Calu3 (cell line): ENCODE measurements around the gene GATAD2A. TPM values are rescaled to one million over a fixed set of nuclear protein-coding genes. Genes with fewer than 3 reads are reported as not detected.

Experiments used
- BruUV-seq: library from RNA; stranded (reverse); fragments of 400-500 nt; replicated peaks from 2 replicates; lab custom pipeline; 2021; lab: Mats Ljungman, UMichigan
- CTCF ChIA-PET: fragments of 300-600 bp; sonication (Branson Sonifier 250); formaldehyde crosslinking; loops from one replicate; lab custom pipeline; 2022; ENCODE audit warnings: antibody characterized with exemption; lab: Charles Lee
- DNase-seq: peaks from one replicate; pipeline ENCODE4 v3.0.0; 2022
- H3K27ac Mint-ChIP-seq: one replicate; pipeline ENCODE4 v1.8.0; 2022; ENCODE audit warnings: mixed read lengths; ENCODE audit not compliant: unreplicated experiment
- H3K27me3 Mint-ChIP-seq: one replicate; pipeline ENCODE4 v1.8.0; 2022; ENCODE audit warnings: mixed read lengths; ENCODE audit not compliant: unreplicated experiment
- H3K36me3 Mint-ChIP-seq: one replicate; pipeline ENCODE4 v1.8.0; 2022; ENCODE audit warnings: mild to moderate bottlenecking, moderate library complexity, mixed read lengths; ENCODE audit not compliant: insufficient read depth, unreplicated experiment
- H3K4me1 Mint-ChIP-seq: one replicate; pipeline ENCODE4 v1.8.0; 2022; ENCODE audit warnings: mild to moderate bottlenecking, low read depth, mixed read lengths; ENCODE audit not compliant: unreplicated experiment
- H3K4me3 Mint-ChIP-seq: one replicate; pipeline ENCODE4 v1.8.0; 2022; ENCODE audit warnings: mild to moderate bottlenecking, low read depth, moderate library complexity, mixed read lengths; ENCODE audit not compliant: unreplicated experiment
- H3K9me3 Mint-ChIP-seq: one replicate; pipeline ENCODE4 v1.8.0; 2022; ENCODE audit warnings: low read depth, mixed read lengths; ENCODE audit not compliant: unreplicated experiment
- intact Hi-C: fragments of 100-400 bp; cut with micrococcal nuclease; formaldehyde crosslinking; loops from one replicate; pipeline ENCODE4 v1.10.0; 2022; ENCODE audit not compliant: unreplicated experiment
- total RNA-seq: library from RNA; stranded (reverse); gene quantifications from 2 replicates; pipeline ENCODE4 v1.2.3, GENCODE V29; 2022
- TF ChIP-seq, protein P1 (sequence below): fragments of 200-600 bp; IDR thresholded peaks from one replicate; pipeline ENCODE4 v1.8.0; 2022; ENCODE audit warnings: antibody characterized with exemption; ENCODE audit not compliant: unreplicated experiment

Gene GATAD2A
- total RNA-seq, 1 experiment from 2014 or later: 79.8 TPM

GRCh38 chr19:19475015-19475765, 69.7 kb downstream of the GATAD2A start:
- no TSS peak for BruUV-seq
- TF ChIP-seq, protein P1, sequence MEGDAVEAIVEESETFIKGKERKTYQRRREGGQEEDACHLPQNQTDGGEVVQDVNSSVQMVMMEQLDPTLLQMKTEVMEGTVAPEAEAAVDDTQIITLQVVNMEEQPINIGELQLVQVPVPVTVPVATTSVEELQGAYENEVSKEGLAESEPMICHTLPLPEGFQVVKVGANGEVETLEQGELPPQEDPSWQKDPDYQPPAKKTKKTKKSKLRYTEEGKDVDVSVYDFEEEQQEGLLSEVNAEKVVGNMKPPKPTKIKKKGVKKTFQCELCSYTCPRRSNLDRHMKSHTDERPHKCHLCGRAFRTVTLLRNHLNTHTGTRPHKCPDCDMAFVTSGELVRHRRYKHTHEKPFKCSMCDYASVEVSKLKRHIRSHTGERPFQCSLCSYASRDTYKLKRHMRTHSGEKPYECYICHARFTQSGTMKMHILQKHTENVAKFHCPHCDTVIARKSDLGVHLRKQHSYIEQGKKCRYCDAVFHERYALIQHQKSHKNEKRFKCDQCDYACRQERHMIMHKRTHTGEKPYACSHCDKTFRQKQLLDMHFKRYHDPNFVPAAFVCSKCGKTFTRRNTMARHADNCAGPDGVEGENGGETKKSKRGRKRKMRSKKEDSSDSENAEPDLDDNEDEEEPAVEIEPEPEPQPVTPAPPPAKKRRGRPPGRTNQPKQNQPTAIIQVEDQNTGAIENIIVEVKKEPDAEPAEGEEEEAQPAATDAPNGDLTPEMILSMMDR: no peak
- Mint-ChIP-seq H3K4me3 (no peak overlapping the region), H3K36me3 (peaks cover 25% of the 10 kb centered on the region), H3K27ac (no peak overlapping the region), H3K27me3 (no peaks in the 10 kb centered on the region), H3K4me1 (peaks cover 10% of the 10 kb centered on the region), H3K9me3 (no peaks in the 10 kb centered on the region)
- CTCF ChIA-PET: interaction anchor here (0.7 to 1.1 kb wide), 2 partner anchors 45 to 89 kb away, joined by 3 read pairs; no protein-coding TSS in a partner anchor
- intact Hi-C loops: no loop called here
- no peak for DNase-seq

- TF ChIP-seq, protein P1: no peak
- no peaks in the 10 kb centered on the region for H3K27me3 Mint-ChIP-seq
- peaks cover 25% of the 10 kb centered on the region for H3K36me3 Mint-ChIP-seq
- peaks cover 10% of the 10 kb centered on the region for H3K4me1 Mint-ChIP-seq
- no peaks in the 10 kb centered on the region for H3K9me3 Mint-ChIP-seq
- CTCF ChIA-PET: interaction anchor here (0.7 to 1.1 kb wide), 2 partner anchors 46 to 90 kb away, joined by 3 read pairs; no protein-coding TSS in a partner anchor
- intact Hi-C loops: no loop called here
- no peak overlapping the region for H3K4me3 Mint-ChIP-seq
- H3K27ac Mint-ChIP-seq: no peak overlapping the region
- BruUV-seq: no TSS peak
- DNase-seq: no peak
Measured at GRCh38 chr19:19475849-19476828, 70.7 kb downstream of the GATAD2A start.

DNA sequence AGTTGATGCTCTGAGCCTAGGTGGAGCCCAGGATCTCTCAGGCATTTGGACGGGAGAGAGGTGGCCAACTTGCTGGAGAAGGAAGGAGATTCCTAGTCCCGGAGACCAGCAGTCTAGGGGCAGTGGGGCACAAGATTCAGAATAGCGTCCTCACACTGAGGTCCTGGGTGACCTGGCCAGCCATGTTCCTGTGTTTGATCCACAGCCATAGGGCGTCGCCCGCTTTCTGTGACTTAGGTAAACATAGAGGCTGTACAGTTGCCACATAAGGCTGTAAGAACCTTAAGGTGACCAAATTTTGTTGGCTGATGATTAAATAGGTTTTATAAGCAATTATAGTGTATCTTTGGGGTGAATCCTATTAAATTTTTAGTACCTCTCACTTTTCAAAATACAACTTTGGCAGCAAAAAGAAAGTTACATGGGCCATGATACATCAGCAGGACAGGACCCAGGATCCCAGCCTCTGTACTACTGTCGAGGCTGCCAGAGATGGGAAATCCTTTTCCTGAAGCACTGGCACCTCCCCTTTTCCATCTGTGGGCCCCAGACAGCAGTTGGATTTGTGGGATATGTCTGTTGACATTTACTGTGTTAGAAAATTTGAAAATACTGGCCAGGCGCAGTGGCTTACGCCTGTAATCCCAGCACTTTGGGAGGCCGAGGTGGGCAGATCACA, 72.4 kb downstream of the GATAD2A start:
- H3K4me1 Mint-ChIP-seq: peaks cover 10% of the 10 kb centered on the region
- TF ChIP-seq, protein P1: no peak
- H3K9me3 Mint-ChIP-seq: no peaks in the 10 kb centered on the region
- DNase-seq: no peak
- H3K36me3 Mint-ChIP-seq: peaks cover 23% of the 10 kb centered on the region
- no peak overlapping the region for H3K27ac Mint-ChIP-seq
- no peak overlapping the region for H3K4me3 Mint-ChIP-seq
- CTCF ChIA-PET: no interaction called here
- no peaks in the 10 kb centered on the region for H3K27me3 Mint-ChIP-seq
- BruUV-seq: no TSS peak
- intact Hi-C loops: no loop called here

GRCh38 chr19:19480688-19481087, 75.2 kb downstream of the GATAD2A start:
- CTCF ChIA-PET: no interaction called here
- intact Hi-C loops: no loop called here
- TF ChIP-seq, protein P1: no peak
- H3K27me3 Mint-ChIP-seq: no peaks in the 10 kb centered on the region
- no peak for DNase-seq
- no peak overlapping the region for H3K27ac Mint-ChIP-seq
- peaks cover 10% of the 10 kb centered on the region for H3K4me1 Mint-ChIP-seq
- H3K4me3 Mint-ChIP-seq: no peak overlapping the region
- BruUV-seq: no TSS peak
- H3K9me3 Mint-ChIP-seq: no peaks in the 10 kb centered on the region
- peaks cover 22% of the 10 kb centered on the region for H3K36me3 Mint-ChIP-seq
